HG03196 (cell line): ENCODE results near the gene CCDC92B.
"Not testable (repeated sequence)": the region's sequence is repeated elsewhere in the genome, so short reads cannot be mapped to it uniquely, and the experiment has no call there.

Experiments used
- ATAC-seq: cut with Tn5 transposase; IDR thresholded peaks from one replicate; pipeline ENCODE4 v1.9.1; 2021; ENCODE audit not compliant: unreplicated experiment

CCDC92B gene

GRCh38 chr17:2691069-2691871, 58.2 kb downstream of the CCDC92B start:
- ATAC-seq = no peak

GRCh38 chr17:2690165-2691068, 59.0 kb downstream of the CCDC92B start:
- no peak for ATAC-seq

- no peak for ATAC-seq
These were observed 59.9 kb downstream of the CCDC92B start for GRCh38 chr17:2689411-2690164.

GRCh38 chr17:2688351-2689342, 60.8 kb downstream of the CCDC92B start:
- no peak for ATAC-seq

- ATAC-seq = no peak
These were observed 62.4 kb downstream of the CCDC92B start for GRCh38 chr17:2687074-2687418.

GRCh38 chr17:2685696-2686095, 63.8 kb downstream of the CCDC92B start:
- no peak for ATAC-seq

- ATAC-seq = no peak
These were observed 64.9 kb downstream of the CCDC92B start for GRCh38 chr17:2684549-2684948.

- no peak for ATAC-seq
These were observed 65.5 kb downstream of the CCDC92B start for GRCh38 chr17:2683912-2684311.

GRCh38 chr17:2682176-2682938, 67.1 kb downstream of the CCDC92B start:
- ATAC-seq = no peak

GRCh38 chr17:2681650-2682049, 67.8 kb downstream of the CCDC92B start:
- ATAC-seq = no peak

- ATAC-seq = no peak
These were observed 68.5 kb downstream of the CCDC92B start for GRCh38 chr17:2680961-2681360.

GRCh38 chr17:2679247-2679646, 70.2 kb downstream of the CCDC92B start:
- not testable (repeated sequence) for ATAC-seq
